ENCODE results near the gene DST.

Gene DST

GRCh38 chr6:56572788-56573471 lies 69.8 kb downstream of the DST start:
- H4K8ac ChIP-seq (ENCODE audit: low read depth, low read length), result no peak overlapping the region
- no peaks in the 10 kb centered on the region for H3K79me1 ChIP-seq (ENCODE audit: low read depth, low read length)
- H3K27ac ChIP-seq (replicated peaks; ENCODE audit: low read length), result no peak overlapping the region
- H2AFZ ChIP-seq (ENCODE audit: low read length), result no peak overlapping the region
- H3K9me3 ChIP-seq (replicated peaks in 1 of 2; ENCODE audit: control insufficient read depth in 2 of 2, insufficient read depth in 1 of 2, low read depth in 1 of 2, low read length in 2 of 2), result no peaks in the 10 kb centered on the region
- no peak for DNase-seq (ENCODE audit: low spot score)
- no peak overlapping the region for H2BK12ac ChIP-seq (ENCODE audit: low read length)
- no peak overlapping the region for H2BK120ac ChIP-seq (ENCODE audit: low read depth, low read length)
- WGBS, 2 donors (ENCODE audit: extremely low coverage in 2 of 2, insufficient read length in 2 of 2, insufficient replicate concordance in 1 of 2), result no CpG with 5 or more reads among the region's 3 CpGs
- H3K36me3 ChIP-seq (replicated peaks in 1 of 2; ENCODE audit: control insufficient read depth in 2 of 2, insufficient read depth in 2 of 2, low read length in 2 of 2), result peaks cover 1 to 58% of the 10 kb centered on the region in 2 donors
- peaks cover 0 to 5% of the 10 kb centered on the region in 2 donors for H3K4me1 ChIP-seq (ENCODE audit: control insufficient read depth in 2 of 2, insufficient read depth in 1 of 2, low read depth in 1 of 2, low read length in 2 of 2)
- no peak overlapping the region for H4K91ac ChIP-seq (ENCODE audit: low read depth, low read length, poor library complexity)
- no peak overlapping the region for H3K9ac ChIP-seq (ENCODE audit: low read depth, low read length, poor library complexity)
- H3K4me2 ChIP-seq (ENCODE audit: insufficient read depth, low read length, poor library complexity, severe bottlenecking), result no peak overlapping the region
- H3K4ac ChIP-seq (ENCODE audit: low read length), result no peak overlapping the region
- no peak overlapping the region for H2AK5ac ChIP-seq (ENCODE audit: low read depth, low read length)
- H2BK5ac ChIP-seq (ENCODE audit: low read length), result no peak overlapping the region
- no peak overlapping the region for H3K4me3 ChIP-seq (ENCODE audit: low read length in 2 of 2)
- no peak overlapping the region for H2BK15ac ChIP-seq (ENCODE audit: low read length)
- H3K23ac ChIP-seq (ENCODE audit: low read depth, low read length, poor library complexity), result no peak overlapping the region
- H3K27me3 ChIP-seq (ENCODE audit: control insufficient read depth in 3 of 3, insufficient read depth in 3 of 3, low read depth in 1 of 3, low read length in 3 of 3), result no peaks in the 10 kb centered on the region
- H3K14ac ChIP-seq (ENCODE audit: low read length), result no peak overlapping the region
- H3K18ac ChIP-seq (ENCODE audit: low read length), result no peak overlapping the region

GRCh38 chr6:56571605-56572004 lies 71.1 kb downstream of the DST start:
- H3K4me1 ChIP-seq (ENCODE audit: control insufficient read depth in 2 of 2, insufficient read depth in 1 of 2, low read depth in 1 of 2, low read length in 2 of 2), result peaks cover 3 to 5% of the 10 kb centered on the region in 2 donors
- H3K36me3 ChIP-seq (replicated peaks in 1 of 2; ENCODE audit: control insufficient read depth in 2 of 2, insufficient read depth in 2 of 2, low read length in 2 of 2), result peaks cover 1 to 62% of the 10 kb centered on the region in 2 donors
- no peak overlapping the region for H3K4me3 ChIP-seq (ENCODE audit: low read length in 2 of 2)
- H3K4ac ChIP-seq (ENCODE audit: low read length), result no peak overlapping the region
- no peak overlapping the region for H3K9ac ChIP-seq (ENCODE audit: low read depth, low read length, poor library complexity)
- no peak overlapping the region for H2BK5ac ChIP-seq (ENCODE audit: low read length)
- H3K9me3 ChIP-seq (replicated peaks in 1 of 2; ENCODE audit: control insufficient read depth in 2 of 2, insufficient read depth in 1 of 2, low read depth in 1 of 2, low read length in 2 of 2), result no peaks in the 10 kb centered on the region
- H3K14ac ChIP-seq (ENCODE audit: low read length), result no peak overlapping the region
- no peak overlapping the region for H2AFZ ChIP-seq (ENCODE audit: low read length)
- no peaks in the 10 kb centered on the region for H3K79me1 ChIP-seq (ENCODE audit: low read depth, low read length)
- no peak overlapping the region for H3K23ac ChIP-seq (ENCODE audit: low read depth, low read length, poor library complexity)
- no peak overlapping the region for H3K18ac ChIP-seq (ENCODE audit: low read length)
- no peak overlapping the region for H2AK5ac ChIP-seq (ENCODE audit: low read depth, low read length)
- H2BK120ac ChIP-seq (ENCODE audit: low read depth, low read length), result no peak overlapping the region
- no peak overlapping the region for H3K4me2 ChIP-seq (ENCODE audit: insufficient read depth, low read length, poor library complexity, severe bottlenecking)
- H3K27ac ChIP-seq (replicated peaks; ENCODE audit: low read length), result no peak overlapping the region
- no peak overlapping the region for H2BK15ac ChIP-seq (ENCODE audit: low read length)
- H4K91ac ChIP-seq (ENCODE audit: low read depth, low read length, poor library complexity), result no peak overlapping the region
- no CpG with 5 or more reads among the region's 4 CpGs for WGBS, 2 donors (ENCODE audit: extremely low coverage in 2 of 2, insufficient read length in 2 of 2, insufficient replicate concordance in 1 of 2)
- no peaks in the 10 kb centered on the region for H3K27me3 ChIP-seq (ENCODE audit: control insufficient read depth in 3 of 3, insufficient read depth in 3 of 3, low read depth in 1 of 3, low read length in 3 of 3)
- no peak overlapping the region for H2BK12ac ChIP-seq (ENCODE audit: low read length)
- no peak overlapping the region for H4K8ac ChIP-seq (ENCODE audit: low read depth, low read length)
- DNase-seq (ENCODE audit: low spot score), result no peak

GRCh38 chr6:56570413-56571359 lies 72.0 kb downstream of the DST start:
- H3K4me3 ChIP-seq (ENCODE audit: low read length in 2 of 2), result no peak overlapping the region
- no peak overlapping the region for H4K8ac ChIP-seq (ENCODE audit: low read depth, low read length)
- H2BK15ac ChIP-seq (ENCODE audit: low read length), result no peak overlapping the region
- H3K27me3 ChIP-seq (ENCODE audit: control insufficient read depth in 3 of 3, insufficient read depth in 3 of 3, low read depth in 1 of 3, low read length in 3 of 3), result no peaks in the 10 kb centered on the region
- no peak overlapping the region for H3K4me2 ChIP-seq (ENCODE audit: insufficient read depth, low read length, poor library complexity, severe bottlenecking)
- no peaks in the 10 kb centered on the region for H3K79me1 ChIP-seq (ENCODE audit: low read depth, low read length)
- no peak for DNase-seq (ENCODE audit: low spot score)
- no peak overlapping the region for H2AFZ ChIP-seq (ENCODE audit: low read length)
- H3K4ac ChIP-seq (ENCODE audit: low read length), result no peak overlapping the region
- H3K9me3 ChIP-seq (replicated peaks in 1 of 2; ENCODE audit: control insufficient read depth in 2 of 2, insufficient read depth in 1 of 2, low read depth in 1 of 2, low read length in 2 of 2), result no peaks in the 10 kb centered on the region
- H4K91ac ChIP-seq (ENCODE audit: low read depth, low read length, poor library complexity), result no peak overlapping the region
- H2BK5ac ChIP-seq (ENCODE audit: low read length), result no peak overlapping the region
- peaks cover 1 to 3% of the 10 kb centered on the region in 2 donors for H3K4me1 ChIP-seq (ENCODE audit: control insufficient read depth in 2 of 2, insufficient read depth in 1 of 2, low read depth in 1 of 2, low read length in 2 of 2)
- H3K14ac ChIP-seq (ENCODE audit: low read length), result no peak overlapping the region
- H3K23ac ChIP-seq (ENCODE audit: low read depth, low read length, poor library complexity), result no peak overlapping the region
- H3K27ac ChIP-seq (replicated peaks; ENCODE audit: low read length), result no peak overlapping the region
- H3K36me3 ChIP-seq (replicated peaks in 1 of 2; ENCODE audit: control insufficient read depth in 2 of 2, insufficient read depth in 2 of 2, low read length in 2 of 2), result peaks cover 4 to 66% of the 10 kb centered on the region in 2 donors
- H2BK120ac ChIP-seq (ENCODE audit: low read depth, low read length), result no peak overlapping the region
- H3K18ac ChIP-seq (ENCODE audit: low read length), result no peak overlapping the region
- no peak overlapping the region for H3K9ac ChIP-seq (ENCODE audit: low read depth, low read length, poor library complexity)
- H2BK12ac ChIP-seq (ENCODE audit: low read length), result no peak overlapping the region
- whole genome bisulfite sequencing, 2 donors (ENCODE audit: extremely low coverage in 2 of 2, insufficient read length in 2 of 2, insufficient replicate concordance in 1 of 2), result no CpG with 5 or more reads among the region's 8 CpGs
- H2AK5ac ChIP-seq (ENCODE audit: low read depth, low read length), result no peak overlapping the region

- no peak overlapping the region for H4K8ac ChIP-seq (ENCODE audit: low read depth, low read length)
- DNase-seq (ENCODE audit: low spot score), result no peak
- H2BK120ac ChIP-seq (ENCODE audit: low read depth, low read length), result no peak overlapping the region
- no peak overlapping the region for H3K4me3 ChIP-seq (ENCODE audit: low read length in 2 of 2)
- H3K27me3 ChIP-seq (ENCODE audit: control insufficient read depth in 3 of 3, insufficient read depth in 3 of 3, low read depth in 1 of 3, low read length in 3 of 3), result no peaks in the 10 kb centered on the region
- H3K14ac ChIP-seq (ENCODE audit: low read length), result no peak overlapping the region
- no peak overlapping the region for H3K18ac ChIP-seq (ENCODE audit: low read length)
- no peak overlapping the region for H2AK5ac ChIP-seq (ENCODE audit: low read depth, low read length)
- H2BK5ac ChIP-seq (ENCODE audit: low read length), result no peak overlapping the region
- no peak overlapping the region for H2BK12ac ChIP-seq (ENCODE audit: low read length)
- no peak overlapping the region for H3K27ac ChIP-seq (replicated peaks; ENCODE audit: low read length)
- peaks cover 4 to 61% of the 10 kb centered on the region in 2 donors for H3K36me3 ChIP-seq (replicated peaks in 1 of 2; ENCODE audit: control insufficient read depth in 2 of 2, insufficient read depth in 2 of 2, low read length in 2 of 2)
- H3K4me1 ChIP-seq (ENCODE audit: control insufficient read depth in 2 of 2, insufficient read depth in 1 of 2, low read depth in 1 of 2, low read length in 2 of 2), result peaks cover 0 to 3% of the 10 kb centered on the region in 2 donors
- H3K79me1 ChIP-seq (ENCODE audit: low read depth, low read length), result no peaks in the 10 kb centered on the region
- H3K4me2 ChIP-seq (ENCODE audit: insufficient read depth, low read length, poor library complexity, severe bottlenecking), result no peak overlapping the region
- no peak overlapping the region for H4K91ac ChIP-seq (ENCODE audit: low read depth, low read length, poor library complexity)
- no peak overlapping the region for H2AFZ ChIP-seq (ENCODE audit: low read length)
- H3K9me3 ChIP-seq (replicated peaks in 1 of 2; ENCODE audit: control insufficient read depth in 2 of 2, insufficient read depth in 1 of 2, low read depth in 1 of 2, low read length in 2 of 2), result no peaks in the 10 kb centered on the region
- H3K23ac ChIP-seq (ENCODE audit: low read depth, low read length, poor library complexity), result no peak overlapping the region
- H3K9ac ChIP-seq (ENCODE audit: low read depth, low read length, poor library complexity), result no peak overlapping the region
- no peak overlapping the region for H2BK15ac ChIP-seq (ENCODE audit: low read length)
- H3K4ac ChIP-seq (ENCODE audit: low read length), result no peak overlapping the region
Measured at GRCh38 chr6:56567501-56567900, 75.2 kb downstream of the DST start.

All from neuronal stem cell (in vitro differentiated cells).